Fibroblast of mammary gland (primary cell): Measurements from ENCODE around the gene AGA.

Source experiments
- DNase-seq: peaks from one replicate; pipeline ENCODE4 v3.0.0-alpha.2; 2010; ENCODE audit warnings: low read depth
- H3K4me3 ChIP-seq: 2 replicates; pipeline ENCODE4 v1.5.1; 2011; ENCODE audit warnings: low read depth, mild to moderate bottlenecking, low read length, moderate library complexity; ENCODE audit not compliant: control insufficient read depth
- TF ChIP-seq, protein P1 (sequence below): conservative IDR thresholded peaks from 2 replicates; pipeline ENCODE4 v1.5.1; 2011; ENCODE audit warnings: low read depth, low read length, inconsistent platforms; ENCODE audit not compliant: control insufficient read depth, insufficient read depth

Gene AGA

DNA sequence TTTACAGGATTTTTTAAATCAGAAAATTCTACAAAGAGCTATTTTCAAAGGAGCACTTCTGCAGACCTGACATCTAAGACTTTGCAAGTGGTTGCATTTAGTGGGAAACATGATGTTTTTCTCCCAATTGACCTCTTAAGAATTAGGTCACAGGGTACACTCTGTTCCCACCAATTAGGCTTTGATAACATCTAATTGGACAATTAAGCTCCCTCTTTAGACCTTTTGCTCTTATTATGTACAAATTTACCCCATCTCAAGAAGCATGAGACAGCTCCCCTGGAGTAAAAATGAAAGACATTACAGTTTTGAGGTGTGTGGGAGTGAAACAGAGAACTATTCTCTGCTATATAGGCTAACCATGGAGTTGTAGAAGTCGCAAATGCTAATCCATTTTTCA is 31.8 kb upstream of the AGA start:
- TF ChIP-seq, protein P1, sequence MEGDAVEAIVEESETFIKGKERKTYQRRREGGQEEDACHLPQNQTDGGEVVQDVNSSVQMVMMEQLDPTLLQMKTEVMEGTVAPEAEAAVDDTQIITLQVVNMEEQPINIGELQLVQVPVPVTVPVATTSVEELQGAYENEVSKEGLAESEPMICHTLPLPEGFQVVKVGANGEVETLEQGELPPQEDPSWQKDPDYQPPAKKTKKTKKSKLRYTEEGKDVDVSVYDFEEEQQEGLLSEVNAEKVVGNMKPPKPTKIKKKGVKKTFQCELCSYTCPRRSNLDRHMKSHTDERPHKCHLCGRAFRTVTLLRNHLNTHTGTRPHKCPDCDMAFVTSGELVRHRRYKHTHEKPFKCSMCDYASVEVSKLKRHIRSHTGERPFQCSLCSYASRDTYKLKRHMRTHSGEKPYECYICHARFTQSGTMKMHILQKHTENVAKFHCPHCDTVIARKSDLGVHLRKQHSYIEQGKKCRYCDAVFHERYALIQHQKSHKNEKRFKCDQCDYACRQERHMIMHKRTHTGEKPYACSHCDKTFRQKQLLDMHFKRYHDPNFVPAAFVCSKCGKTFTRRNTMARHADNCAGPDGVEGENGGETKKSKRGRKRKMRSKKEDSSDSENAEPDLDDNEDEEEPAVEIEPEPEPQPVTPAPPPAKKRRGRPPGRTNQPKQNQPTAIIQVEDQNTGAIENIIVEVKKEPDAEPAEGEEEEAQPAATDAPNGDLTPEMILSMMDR = no peak
- no peak overlapping the region for H3K4me3 ChIP-seq
- no peak for DNase-seq

DNA sequence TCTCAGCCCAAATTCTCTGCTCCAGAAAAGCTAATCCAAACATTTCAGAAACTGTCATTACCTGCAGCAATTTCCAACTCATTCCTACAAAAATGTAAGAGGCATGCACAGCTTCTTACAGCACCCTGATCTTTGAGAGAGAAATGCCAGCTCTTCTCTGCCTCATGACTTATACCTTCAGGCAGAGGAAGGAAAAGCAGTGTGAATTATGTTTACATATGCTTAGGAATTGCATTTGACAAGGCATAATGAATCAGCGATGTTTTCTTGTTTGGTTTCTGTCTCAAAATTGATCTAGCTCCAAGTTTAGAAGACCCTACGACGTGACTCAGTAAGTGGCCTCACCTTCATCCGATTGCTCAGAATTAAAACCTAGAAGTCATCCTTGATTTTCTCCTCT is 21.8 kb upstream of the AGA start:
- no peak overlapping the region for H3K4me3 ChIP-seq
- DNase-seq = no peak
- TF ChIP-seq, protein P1 = no peak

DNA sequence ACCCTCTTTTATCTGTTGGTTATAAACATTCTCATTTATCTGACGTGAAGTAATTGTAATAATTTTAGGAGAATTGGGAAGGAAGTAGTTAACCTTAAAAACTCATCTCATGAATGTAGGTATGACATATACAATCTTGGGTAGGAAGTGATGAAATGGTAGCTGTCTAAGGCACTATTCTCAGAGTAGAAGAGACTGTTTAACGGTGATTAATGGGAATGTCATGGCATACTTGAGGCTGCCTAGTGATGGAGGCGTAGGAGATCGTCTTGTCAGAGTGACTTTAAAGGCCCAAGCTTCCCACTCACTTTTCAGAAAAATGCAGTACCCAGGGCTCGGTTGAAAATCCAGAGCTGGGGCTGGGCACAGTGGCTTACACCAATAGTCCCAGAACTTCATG is 19.4 kb upstream of the AGA start:
- TF ChIP-seq, protein P1 = no peak
- DNase-seq = no peak
- H3K4me3 ChIP-seq = no peak overlapping the region

DNA sequence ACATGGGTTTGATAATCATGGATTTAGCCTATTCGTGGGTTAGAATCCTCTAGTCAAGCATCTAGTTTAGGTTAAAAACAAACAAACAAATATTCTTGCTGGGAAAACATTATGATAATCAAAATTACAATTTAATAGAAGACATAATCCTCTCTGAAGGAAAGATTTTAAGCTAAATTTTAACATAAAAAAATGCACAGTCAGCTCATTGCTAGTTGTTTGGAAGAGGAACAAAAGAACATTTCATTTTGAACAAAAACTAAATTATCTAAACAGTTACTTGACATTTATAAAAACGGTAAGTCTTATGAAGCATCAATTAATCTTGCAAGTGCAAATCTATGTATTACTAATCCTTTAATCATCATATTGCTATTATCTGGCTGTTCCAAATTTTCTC is 18.2 kb upstream of the AGA start:
- H3K4me3 ChIP-seq = no peak overlapping the region
- TF ChIP-seq, protein P1 = no peak
- DNase-seq = no peak

DNA sequence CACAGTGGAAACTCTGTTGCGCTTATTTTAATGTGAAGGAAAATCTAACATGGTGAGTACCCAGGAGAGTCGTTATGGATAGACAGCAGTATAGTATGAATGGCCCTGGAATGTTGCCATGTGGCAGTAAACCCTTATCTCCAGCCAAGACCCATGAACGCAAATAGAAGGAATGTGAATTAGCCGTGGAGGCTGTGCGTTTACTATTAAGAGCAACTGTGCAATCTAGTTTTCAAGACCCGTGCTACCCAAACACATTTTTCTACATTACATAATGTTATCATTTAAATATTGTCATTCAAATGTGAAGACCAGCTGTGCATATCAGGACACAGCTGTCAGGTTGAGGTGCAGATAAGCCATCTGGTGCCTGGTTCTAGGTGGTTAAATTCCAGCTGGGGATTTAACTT is 13.3 kb upstream of the AGA start:
- DNase-seq = peak; percentile 8

DNA sequence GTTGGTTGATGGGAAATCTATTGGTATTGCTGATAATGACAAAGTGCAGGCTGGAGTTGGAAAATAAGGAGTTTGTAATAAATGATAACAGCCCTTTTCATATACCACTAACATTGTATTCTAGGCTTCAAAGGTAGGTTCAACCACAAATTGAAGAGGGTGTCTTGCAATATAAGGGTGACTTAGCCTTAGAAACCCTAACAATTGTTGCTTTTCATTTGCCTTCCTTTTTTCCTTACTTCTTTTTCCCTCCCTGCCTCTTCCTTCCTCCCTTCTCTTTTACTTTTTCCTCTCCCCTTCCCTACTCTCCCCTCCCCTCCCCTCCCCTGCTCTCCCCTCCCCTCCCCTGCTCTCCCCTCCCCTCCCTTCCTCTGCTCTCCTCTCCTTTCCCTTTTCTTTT is 10.9 kb upstream of the AGA start:
- no peak overlapping the region for H3K4me3 ChIP-seq
- TF ChIP-seq, protein P1 = no peak
- DNase-seq = no peak

More for the DNA sequence above, 13.3 kb upstream of the AGA start:
- TF ChIP-seq, protein P1 = no peak
- no peak overlapping the region for H3K4me3 ChIP-seq

DNA sequence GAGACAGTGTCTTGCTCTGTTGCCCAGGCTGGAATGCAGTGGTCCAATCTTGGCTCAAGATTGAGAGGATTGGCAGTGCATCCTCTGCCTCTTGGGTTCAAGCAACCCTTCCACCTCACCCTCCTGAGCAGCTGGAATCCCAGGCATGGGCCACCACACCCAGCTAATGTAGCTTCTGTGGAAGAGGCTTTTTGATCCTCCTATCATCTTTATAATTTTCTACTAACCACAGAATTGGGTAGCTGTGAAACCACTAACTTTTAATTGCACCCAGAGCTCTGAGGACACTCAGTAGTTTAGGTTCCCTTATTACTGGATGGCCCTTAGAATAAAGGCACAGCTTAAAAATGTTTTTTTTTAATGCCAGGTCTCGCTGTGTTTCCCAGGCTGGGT is 8.9 kb upstream of the AGA start:
- H3K4me3 ChIP-seq = no peak overlapping the region
- TF ChIP-seq, protein P1 = no peak
- DNase-seq = no peak
